Liver (tissue), 9 donors: ENCODE data around the gene ADORA2A. TPM values are rescaled to one million over a fixed set of nuclear protein-coding genes. Genes with fewer than 3 reads are reported as not detected.

Experiments
- DNase-seq: peaks from one replicate; pipeline ENCODE4 v3.0.0-alpha.2; 2017; ENCODE audit warnings: low spot score
- H3K27ac ChIP-seq, 2 donors: one replicate each; pipeline ENCODE4 v1.7.0; 2013; ENCODE audit warnings: inconsistent platforms in 2 of 2, low read length in 2 of 2, control low read depth in 1 of 2, low read depth in 1 of 2, mild to moderate bottlenecking in 1 of 2
- H3K27me3 ChIP-seq, 4 donors: one replicate each; pipeline versions ENCODE4 v1.6.1 to v1.7.0; 2013; ENCODE audit warnings: low read length in 3 of 4, inconsistent platforms in 1 of 4, mild to moderate bottlenecking in 1 of 4, moderate library complexity in 1 of 4; ENCODE audit not compliant: control insufficient read depth in 4 of 4, insufficient read depth in 4 of 4
- H3K36me3 ChIP-seq, 4 donors: one replicate each; pipeline versions ENCODE4 v1.6.1 to v1.7.0; 2013; ENCODE audit warnings: low read length in 3 of 4, mild to moderate bottlenecking in 3 of 4, low read depth in 1 of 4, moderate library complexity in 1 of 4; ENCODE audit not compliant: control insufficient read depth in 4 of 4, insufficient read depth in 3 of 4
- H3K4me1 ChIP-seq, 4 donors: one replicate each; pipeline versions ENCODE4 v1.6.1 to v1.7.0; 2013; ENCODE audit warnings: low read length in 3 of 4, mild to moderate bottlenecking in 3 of 4, moderate library complexity in 1 of 4; ENCODE audit not compliant: control insufficient read depth in 4 of 4, insufficient read depth in 4 of 4
- H3K4me3 ChIP-seq, 3 donors: one replicate each; pipeline versions ENCODE4 v1.6.1 to v1.7.0; 2013; ENCODE audit warnings: low read length in 3 of 3, control low read depth in 1 of 3, low read depth in 1 of 3, mild to moderate bottlenecking in 1 of 3
- H3K9ac ChIP-seq, 2 donors: one replicate each; pipeline ENCODE4 v1.7.0; 2013; ENCODE audit warnings: low read length in 2 of 2, mild to moderate bottlenecking in 2 of 2, moderate library complexity in 2 of 2, control low read depth in 1 of 2, low read depth in 1 of 2
- H3K9me3 ChIP-seq, 4 donors: one replicate each; pipeline versions ENCODE4 v1.6.1 to v1.7.0; 2013; ENCODE audit warnings: low read length in 3 of 4; ENCODE audit not compliant: control insufficient read depth in 4 of 4
- CTCF ChIP-seq: fragments of 150-350 bp; IDR thresholded peaks from 2 replicates; pipeline ENCODE4 v1.5.1; 2017; ENCODE audit warnings: improper control_type of control experiment, low read depth, low read length; ENCODE audit not compliant: missing input control
- EGR1 ChIP-seq, 2 donors: IDR thresholded peaks; 2 replicates each; pipeline ENCODE4 v1.6.1; 2016 to 2018; ENCODE audit warnings: antibody characterized with exemption in 2 of 2, low read depth in 2 of 2
- FOXA1 ChIP-seq: IDR thresholded peaks from 2 replicates; pipeline ENCODE4 v1.6.1; 2016; ENCODE audit warnings: antibody characterized with exemption
- FOXA2 ChIP-seq: IDR thresholded peaks from 2 replicates; pipeline ENCODE4 v1.6.1; 2016; ENCODE audit warnings: antibody characterized with exemption
- GABPA ChIP-seq, 2 donors: IDR thresholded peaks in 1 of 2; conservative IDR thresholded peaks in 1 of 2; 2 replicates each; pipeline ENCODE4 v1.6.1; 2016; ENCODE audit warnings: antibody characterized with exemption in 2 of 2, mild to moderate bottlenecking in 1 of 2, moderate library complexity in 1 of 2
- HNF4A ChIP-seq, 2 donors: conservative IDR thresholded peaks; 2 replicates each; pipeline ENCODE4 v1.6.1; 2016; ENCODE audit warnings: antibody characterized with exemption in 2 of 2, mild to moderate bottlenecking in 2 of 2
- HNF4G ChIP-seq: IDR thresholded peaks from 2 replicates; pipeline ENCODE4 v1.6.1; 2016; ENCODE audit warnings: antibody characterized with exemption
- JUND ChIP-seq, 2 donors: IDR thresholded peaks; 2 replicates each; pipeline ENCODE4 v1.6.1; 2016; ENCODE audit warnings: antibody characterized with exemption in 2 of 2
- MAX ChIP-seq: IDR thresholded peaks from 2 replicates; pipeline ENCODE4 v1.6.1; 2016; ENCODE audit warnings: antibody characterized with exemption
- NR2F2 ChIP-seq: IDR thresholded peaks from 2 replicates; pipeline ENCODE4 v1.6.1; 2016; ENCODE audit warnings: antibody characterized with exemption
- RAD21 ChIP-seq, 2 donors: IDR thresholded peaks; 2 replicates each; pipeline ENCODE4 v1.6.1; 2016; ENCODE audit warnings: antibody characterized with exemption in 2 of 2, mild to moderate bottlenecking in 2 of 2
- RXRA ChIP-seq, 2 donors: IDR thresholded peaks; 2 replicates each; pipeline ENCODE4 v1.6.1; 2017 to 2018; ENCODE audit warnings: antibody characterized with exemption in 2 of 2, mild to moderate bottlenecking in 1 of 2
- SP1 ChIP-seq: IDR thresholded peaks from 2 replicates; pipeline ENCODE4 v1.6.1; 2018; ENCODE audit warnings: antibody characterized with exemption, mild to moderate bottlenecking
- TAF1 ChIP-seq: conservative IDR thresholded peaks from 2 replicates; pipeline ENCODE4 v1.6.1; 2016; ENCODE audit warnings: antibody characterized with exemption, mild to moderate bottlenecking
- YY1 ChIP-seq: IDR thresholded peaks from 2 replicates; pipeline ENCODE4 v1.6.1; 2016; ENCODE audit warnings: antibody characterized with exemption, mild to moderate bottlenecking
- ZBTB33 ChIP-seq: IDR thresholded peaks from 2 replicates; pipeline ENCODE4 v1.6.1; 2016; ENCODE audit warnings: antibody characterized with exemption
- WGBS: extraction: QIAGEN DNeasy Blood & Tissue Kit; methylation state at CpG from one replicate; pipeline ENCODE4 v1.1.7; 2013; 5-methylcytosine and 5-hydroxymethylcytosine counted together
- polyA plus RNA-seq, 2 donors: library from polyadenylated mRNA; stranded (reverse) in 1 of 2; unstranded in 1 of 2; fragments of 200-250 nt in 1 of 2; fragments of >200 nt in 1 of 2; fragmentation: Nextera tagmentation in 1 of 2; extraction: Ambion mirVana in 1 of 2; gene quantifications; one replicate each; pipeline versions ENCODE4 v1.2.1 to v1.2.3, GENCODE V29; 2013 to 2015
- total RNA-seq, 2 donors: library from RNA; depleted of rRNA; stranded (reverse); fragments of >200 nt; gene quantifications; one replicate each; pipeline ENCODE4 v1.2.3, GENCODE V29; 2014
- TF ChIP-seq, protein P1 (sequence below): IDR thresholded peaks from 2 replicates; pipeline ENCODE4 v1.6.1; 2016; ENCODE audit warnings: antibody characterized with exemption
- TF ChIP-seq, protein P2 (sequence below): IDR thresholded peaks from 2 replicates; pipeline ENCODE4 v1.6.1; 2016; ENCODE audit warnings: antibody characterized with exemption, mild to moderate bottlenecking
- donor health status: healthy.
- donor health status: healthy.
- donor health status: healthy.
- donor health status: healthy.
- donor health status: healthy.

Gene ADORA2A
- total and polyA plus RNA-seq, 4 donors, result 3.4 to 5.4 (median 3.9) TPM

- TF ChIP-seq ZBTB33 (no peak), TAF1 (no peak)
These were observed 19.5 kb upstream of the ADORA2A start (continued) for GRCh38 chr22:24407884-24408283.

GRCh38 chr22:24408630-24409029 lies 18.8 kb upstream of the ADORA2A start:
- Histone ChIP-seq H3K4me1 (no peaks in the 10 kb centered on the region), H3K4me3 (no peak overlapping the region), H3K36me3 (peaks cover 1 to 37% (median 4%) of the 10 kb centered on the region in 4 donors), H3K9ac (no peak overlapping the region), H3K27ac (peak overlapping the region; percentile 7 to 59), H3K27me3 (no peaks in the 10 kb centered on the region), H3K9me3 (no peaks in the 10 kb centered on the region)
- no peak for TF ChIP-seq HNF4A (conservative IDR thresholded peaks at IDR 0.05)
- TF ChIP-seq FOXA1, result no peak
- TF ChIP-seq CTCF, result no peak
- TF ChIP-seq HNF4G, result no peak
- TF ChIP-seq NR2F2, result no peak
- no peak for TF ChIP-seq JUND (IDR thresholded peaks at IDR 0.05)
- TF ChIP-seq FOXA2, result no peak
- TF ChIP-seq, protein P1, sequence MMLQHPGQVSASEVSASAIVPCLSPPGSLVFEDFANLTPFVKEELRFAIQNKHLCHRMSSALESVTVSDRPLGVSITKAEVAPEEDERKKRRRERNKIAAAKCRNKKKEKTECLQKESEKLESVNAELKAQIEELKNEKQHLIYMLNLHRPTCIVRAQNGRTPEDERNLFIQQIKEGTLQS, result no peak
- TF ChIP-seq SP1, result no peak
- no peak for TF ChIP-seq RAD21 (IDR thresholded peaks at IDR 0.05)
- no peak for TF ChIP-seq RXRA (IDR thresholded peaks at IDR 0.05)
- no peak for TF ChIP-seq YY1
- TF ChIP-seq, protein P2, sequence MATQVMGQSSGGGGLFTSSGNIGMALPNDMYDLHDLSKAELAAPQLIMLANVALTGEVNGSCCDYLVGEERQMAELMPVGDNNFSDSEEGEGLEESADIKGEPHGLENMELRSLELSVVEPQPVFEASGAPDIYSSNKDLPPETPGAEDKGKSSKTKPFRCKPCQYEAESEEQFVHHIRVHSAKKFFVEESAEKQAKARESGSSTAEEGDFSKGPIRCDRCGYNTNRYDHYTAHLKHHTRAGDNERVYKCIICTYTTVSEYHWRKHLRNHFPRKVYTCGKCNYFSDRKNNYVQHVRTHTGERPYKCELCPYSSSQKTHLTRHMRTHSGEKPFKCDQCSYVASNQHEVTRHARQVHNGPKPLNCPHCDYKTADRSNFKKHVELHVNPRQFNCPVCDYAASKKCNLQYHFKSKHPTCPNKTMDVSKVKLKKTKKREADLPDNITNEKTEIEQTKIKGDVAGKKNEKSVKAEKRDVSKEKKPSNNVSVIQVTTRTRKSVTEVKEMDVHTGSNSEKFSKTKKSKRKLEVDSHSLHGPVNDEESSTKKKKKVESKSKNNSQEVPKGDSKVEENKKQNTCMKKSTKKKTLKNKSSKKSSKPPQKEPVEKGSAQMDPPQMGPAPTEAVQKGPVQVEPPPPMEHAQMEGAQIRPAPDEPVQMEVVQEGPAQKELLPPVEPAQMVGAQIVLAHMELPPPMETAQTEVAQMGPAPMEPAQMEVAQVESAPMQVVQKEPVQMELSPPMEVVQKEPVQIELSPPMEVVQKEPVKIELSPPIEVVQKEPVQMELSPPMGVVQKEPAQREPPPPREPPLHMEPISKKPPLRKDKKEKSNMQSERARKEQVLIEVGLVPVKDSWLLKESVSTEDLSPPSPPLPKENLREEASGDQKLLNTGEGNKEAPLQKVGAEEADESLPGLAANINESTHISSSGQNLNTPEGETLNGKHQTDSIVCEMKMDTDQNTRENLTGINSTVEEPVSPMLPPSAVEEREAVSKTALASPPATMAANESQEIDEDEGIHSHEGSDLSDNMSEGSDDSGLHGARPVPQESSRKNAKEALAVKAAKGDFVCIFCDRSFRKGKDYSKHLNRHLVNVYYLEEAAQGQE, result no peak
- TF ChIP-seq EGR1 (IDR thresholded peaks at IDR 0.05; ENCODE audit: low read depth in 2 of 2), result no peak
- no peak for TF ChIP-seq TAF1
- TF ChIP-seq GABPA (IDR thresholded peaks at IDR 0.05 in 1 of 2, conservative IDR thresholded peaks at IDR 0.05 in 1 of 2), result no peak
- TF ChIP-seq MAX, result no peak
- WGBS, result 89% methylated on average over 7 of the region's 7 CpGs
- no peak for DNase-seq
